IPS-11a (cell line): ENCODE data around the gene NPC2.

Source experiments
- H3K4me3 ChIP-seq: one replicate; pipeline ENCODE4 v1.5.1; 2013; ENCODE audit warnings: low read depth, low read length, control low read depth

Gene NPC2

GRCh38 chr14:74503291-74503937 lies 10.3 kb upstream of the NPC2 start:
- no peak overlapping the region for H3K4me3 ChIP-seq

- H3K4me3 ChIP-seq = no peak overlapping the region
Observed at GRCh38 chr14:74502236-74503019, 9.3 kb upstream of the NPC2 start.

- H3K4me3 ChIP-seq = no peak overlapping the region
Observed at GRCh38 chr14:74501691-74502090, 8.6 kb upstream of the NPC2 start.

GRCh38 chr14:74501135-74501614 lies 8.1 kb upstream of the NPC2 start:
- no peak overlapping the region for H3K4me3 ChIP-seq

- H3K4me3 ChIP-seq = no peak overlapping the region
Observed at GRCh38 chr14:74500417-74501134, 7.5 kb upstream of the NPC2 start.

- no peak overlapping the region for H3K4me3 ChIP-seq
Observed at GRCh38 chr14:74495356-74495755, 2.3 kb upstream of the NPC2 start.

- H3K4me3 ChIP-seq = peak within 1 kb of the TSS; percentile 97
Observed at GRCh38 chr14:74493343-74494261, 497 bp upstream of the NPC2 start, which contains the start of gene ISCA2. TSS of gene ISCA2 (plus strand) at chr14:74493765. CDS start at chr14:74493775, 10 bp downstream.

GRCh38 chr14:74491956-74492775 lies 939 bp downstream of the NPC2 start:
- peak overlapping the region; percentile 69 for H3K4me3 ChIP-seq

GRCh38 chr14:74490486-74490885 lies 2.6 kb downstream of the NPC2 start:
- no peak overlapping the region for H3K4me3 ChIP-seq

GRCh38 chr14:74488786-74489397 lies 4.2 kb downstream of the NPC2 start:
- H3K4me3 ChIP-seq = no peak overlapping the region

- H3K4me3 ChIP-seq = no peak overlapping the region
Observed at GRCh38 chr14:74486164-74486563, 6.9 kb downstream of the NPC2 start.

GRCh38 chr14:74483321-74483720 lies 9.8 kb downstream of the NPC2 start:
- H3K4me3 ChIP-seq = no peak overlapping the region

- H3K4me3 ChIP-seq = no peak overlapping the region
Observed at GRCh38 chr14:74482571-74482970, 10.5 kb downstream of the NPC2 start.

- H3K4me3 ChIP-seq = no peak overlapping the region
Observed at GRCh38 chr14:74480046-74480445, 13.1 kb downstream of the NPC2 start.

- no peak overlapping the region for H3K4me3 ChIP-seq
Observed at GRCh38 chr14:74478996-74479635, 14.0 kb downstream of the NPC2 start.

- no peak overlapping the region for H3K4me3 ChIP-seq
Observed at GRCh38 chr14:74476607-74477006, 16.5 kb downstream of the NPC2 start.

GRCh38 chr14:74476107-74476506 lies 17.0 kb downstream of the NPC2 start:
- H3K4me3 ChIP-seq = no peak overlapping the region

GRCh38 chr14:74475678-74476077 lies 17.4 kb downstream of the NPC2 start:
- H3K4me3 ChIP-seq = no peak overlapping the region

- no peak overlapping the region for H3K4me3 ChIP-seq
Observed at GRCh38 chr14:74474376-74474775, 18.7 kb downstream of the NPC2 start.
